GM19351 (cell line): Measurements from ENCODE around the gene TRPV3.
"Not testable (repeated sequence)": the region's sequence is repeated elsewhere in the genome, so short reads cannot be mapped to it uniquely, and the experiment has no call there.

Source experiments
- ATAC-seq: cut with Tn5 transposase; IDR thresholded peaks from one replicate; pipeline ENCODE4 v1.9.1; 2021; ENCODE audit warnings: mild to moderate bottlenecking, moderate library complexity; ENCODE audit not compliant: unreplicated experiment

TRPV3 gene

GRCh38 chr17:3475812-3476610 lies 81.6 kb downstream of the TRPV3 start, which contains the start of gene ASPA:
Gene ASPA (plus strand): TSS chr17:3475997. CDS start chr17:3476160, 163 bp downstream.
- no peak for ATAC-seq

GRCh38 chr17:3475251-3475685 lies 82.3 kb downstream of the TRPV3 start:
- no peak for ATAC-seq

GRCh38 chr17:3474212-3474611 lies 83.4 kb downstream of the TRPV3 start:
- no peak for ATAC-seq

- ATAC-seq, result no peak
These were observed 85.5 kb downstream of the TRPV3 start for GRCh38 chr17:3472137-3472536.

GRCh38 chr17:3471599-3471998 lies 86.0 kb downstream of the TRPV3 start, which contains the start of gene SPATA22:
Gene SPATA22 (minus strand): TSS chr17:3471819. CDS start chr17:3469325, 2,494 bp downstream.
- ATAC-seq, result no peak

GRCh38 chr17:3469529-3469928 lies 88.1 kb downstream of the TRPV3 start:
- ATAC-seq, result no peak

- not testable (repeated sequence) for ATAC-seq
These were observed 91.3 kb downstream of the TRPV3 start for GRCh38 chr17:3466355-3466754.
